ENCODE data around the gene NPFFR1. TPM values are rescaled to one million over a fixed set of nuclear protein-coding genes. Genes with fewer than 3 reads are reported as not detected.

Gene NPFFR1
- total RNA-seq, 1 experiment from 2014 or later: 0.02 TPM

GRCh38 chr10:70253878-70254765 is 29.7 kb downstream of the NPFFR1 start:
- no peaks in the 10 kb centered on the region for H3K27me3 ChIP-seq (replicated peaks; ENCODE audit: insufficient read depth, low read depth, low read length, poor library complexity)
- H3K27ac ChIP-seq (ENCODE audit: low read depth, low read length, poor library complexity, severe bottlenecking): no peak overlapping the region
- H3K36me3 ChIP-seq (ENCODE audit: insufficient read depth, low read length, poor library complexity, severe bottlenecking): no peaks in the 10 kb centered on the region
- no peaks in the 10 kb centered on the region for H3K9me3 ChIP-seq (ENCODE audit: low read depth, low read length, poor library complexity, severe bottlenecking)
- ChIA-PET POLR2A (ENCODE audit: low non-redundant PET) (no interaction called here), CTCF (no interaction called here)
- no TSS peak for BruUV-seq (replicated peaks)
- intact Hi-C loops (cut with micrococcal nuclease; ENCODE audit: unreplicated experiment): no loop called here
- no peak overlapping the region for H3K4me3 ChIP-seq (ENCODE audit: low read depth, low read length, poor library complexity, severe bottlenecking)
- no peak for TF ChIP-seq EZH2 (IDR thresholded peaks at IDR 0.05; ENCODE audit: borderline replicate concordance, low read depth, low read length, poor library complexity, severe bottlenecking)
- TF ChIP-seq CTCF (conservative IDR thresholded peaks at IDR 0.05; ENCODE audit: low read depth, low read length): no peak
- H3K4me1 ChIP-seq (ENCODE audit: insufficient read depth, low read length, poor library complexity, severe bottlenecking): no peaks in the 10 kb centered on the region
- DNase-seq (ENCODE audit: low spot score): no peak

- no peak overlapping the region for H3K4me3 ChIP-seq (ENCODE audit: low read depth, low read length, poor library complexity, severe bottlenecking)
- no TSS peak for BruUV-seq (replicated peaks)
- H3K27ac ChIP-seq (ENCODE audit: low read depth, low read length, poor library complexity, severe bottlenecking): no peak overlapping the region
- TF ChIP-seq EZH2 (IDR thresholded peaks at IDR 0.05; ENCODE audit: borderline replicate concordance, low read depth, low read length, poor library complexity, severe bottlenecking): no peak
- no peak for TF ChIP-seq CTCF (conservative IDR thresholded peaks at IDR 0.05; ENCODE audit: low read depth, low read length)
- ChIA-PET POLR2A (ENCODE audit: low non-redundant PET) (no interaction called here), CTCF (no interaction called here)
- no peaks in the 10 kb centered on the region for H3K36me3 ChIP-seq (ENCODE audit: insufficient read depth, low read length, poor library complexity, severe bottlenecking)
- H3K27me3 ChIP-seq (replicated peaks; ENCODE audit: insufficient read depth, low read depth, low read length, poor library complexity): no peaks in the 10 kb centered on the region
- H3K9me3 ChIP-seq (ENCODE audit: low read depth, low read length, poor library complexity, severe bottlenecking): no peaks in the 10 kb centered on the region
- intact Hi-C loops (cut with micrococcal nuclease; ENCODE audit: unreplicated experiment): no loop called here
- H3K4me1 ChIP-seq (ENCODE audit: insufficient read depth, low read length, poor library complexity, severe bottlenecking): no peaks in the 10 kb centered on the region
- DNase-seq (ENCODE audit: low spot score): no peak
Measured at GRCh38 chr10:70250961-70251680, 32.7 kb downstream of the NPFFR1 start.

GRCh38 chr10:70247360-70247759 is 36.4 kb downstream of the NPFFR1 start:
- intact Hi-C loops (cut with micrococcal nuclease; ENCODE audit: unreplicated experiment): no loop called here
- Histone ChIP-seq H3K27me3 (replicated peaks; ENCODE audit: insufficient read depth, low read depth, low read length, poor library complexity) (no peaks in the 10 kb centered on the region), H3K4me3 (ENCODE audit: low read depth, low read length, poor library complexity, severe bottlenecking) (no peak overlapping the region), H3K36me3 (ENCODE audit: insufficient read depth, low read length, poor library complexity, severe bottlenecking) (no peaks in the 10 kb centered on the region), H3K27ac (ENCODE audit: low read depth, low read length, poor library complexity, severe bottlenecking) (no peak overlapping the region), H3K9me3 (ENCODE audit: low read depth, low read length, poor library complexity, severe bottlenecking) (no peaks in the 10 kb centered on the region), H3K4me1 (ENCODE audit: insufficient read depth, low read length, poor library complexity, severe bottlenecking) (no peaks in the 10 kb centered on the region)
- DNase-seq (ENCODE audit: low spot score): no peak
- ChIA-PET CTCF (no interaction called here), POLR2A (ENCODE audit: low non-redundant PET) (no interaction called here)
- BruUV-seq (replicated peaks): no TSS peak
- TF ChIP-seq EZH2 (IDR thresholded peaks at IDR 0.05; ENCODE audit: borderline replicate concordance, low read depth, low read length, poor library complexity, severe bottlenecking) (no peak), CTCF (conservative IDR thresholded peaks at IDR 0.05; ENCODE audit: low read depth, low read length) (no peak)
